GM18861 (cell line): Measurements from ENCODE around the gene INO80.

Source experiments
- ATAC-seq: cut with Tn5 transposase; IDR thresholded peaks from one replicate; pipeline ENCODE4 v1.9.1; 2021; ENCODE audit not compliant: unreplicated experiment

Gene INO80

GRCh38 chr15:40933517-40933902, 182.6 kb downstream of the INO80 start:
- ATAC-seq = no peak

- no peak for ATAC-seq
Measured at GRCh38 chr15:40932649-40933516, 183.2 kb downstream of the INO80 start.

GRCh38 chr15:40932156-40932555, 183.9 kb downstream of the INO80 start:
- no peak for ATAC-seq

- ATAC-seq = no peak
Measured at GRCh38 chr15:40931300-40932142, 184.6 kb downstream of the INO80 start.

- no peak for ATAC-seq
Measured at GRCh38 chr15:40930430-40931299, 185.4 kb downstream of the INO80 start.

- no peak for ATAC-seq
Measured at GRCh38 chr15:40929660-40930429, 186.2 kb downstream of the INO80 start.
